C4-2B (cell line): ENCODE data around the gene CYFIP1.

Experiments
- H3K27ac ChIP-seq: fragments of 450-650 bp; 2 replicates; pipeline ENCODE4 v1.5.1; 2017
- ZFX ChIP-seq: fragments of 450-650 bp; IDR thresholded peaks from 2 replicates; pipeline ENCODE4 v1.6.1; 2017
- TF ChIP-seq, protein P1 (sequence below): fragments of 450-650 bp; conservative IDR thresholded peaks from 2 replicates; pipeline ENCODE4 v1.5.1; 2017; ENCODE audit warnings: mild to moderate bottlenecking

The CYFIP1 gene

DNA sequence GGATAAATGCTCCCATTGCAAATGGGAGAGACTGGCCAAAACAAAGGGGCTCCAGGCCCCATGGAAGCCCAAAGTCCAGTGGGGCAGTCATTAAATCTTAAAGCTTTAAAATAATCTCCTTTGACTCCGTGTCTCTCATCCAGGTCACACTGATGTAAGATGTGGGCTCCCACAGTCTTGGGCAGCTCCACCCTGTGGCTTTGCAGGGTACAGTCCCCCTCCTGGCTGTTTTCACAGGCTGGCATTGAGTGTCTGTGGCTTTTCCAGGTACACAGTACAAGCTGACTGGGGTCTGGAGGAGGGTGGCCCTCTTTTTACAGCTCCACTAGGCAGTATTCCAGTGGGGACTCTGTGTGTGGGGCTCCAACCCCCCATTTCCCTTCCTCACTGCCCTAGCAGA lies 95.8 kb downstream of the CYFIP1 start:
- TF ChIP-seq, protein P1, sequence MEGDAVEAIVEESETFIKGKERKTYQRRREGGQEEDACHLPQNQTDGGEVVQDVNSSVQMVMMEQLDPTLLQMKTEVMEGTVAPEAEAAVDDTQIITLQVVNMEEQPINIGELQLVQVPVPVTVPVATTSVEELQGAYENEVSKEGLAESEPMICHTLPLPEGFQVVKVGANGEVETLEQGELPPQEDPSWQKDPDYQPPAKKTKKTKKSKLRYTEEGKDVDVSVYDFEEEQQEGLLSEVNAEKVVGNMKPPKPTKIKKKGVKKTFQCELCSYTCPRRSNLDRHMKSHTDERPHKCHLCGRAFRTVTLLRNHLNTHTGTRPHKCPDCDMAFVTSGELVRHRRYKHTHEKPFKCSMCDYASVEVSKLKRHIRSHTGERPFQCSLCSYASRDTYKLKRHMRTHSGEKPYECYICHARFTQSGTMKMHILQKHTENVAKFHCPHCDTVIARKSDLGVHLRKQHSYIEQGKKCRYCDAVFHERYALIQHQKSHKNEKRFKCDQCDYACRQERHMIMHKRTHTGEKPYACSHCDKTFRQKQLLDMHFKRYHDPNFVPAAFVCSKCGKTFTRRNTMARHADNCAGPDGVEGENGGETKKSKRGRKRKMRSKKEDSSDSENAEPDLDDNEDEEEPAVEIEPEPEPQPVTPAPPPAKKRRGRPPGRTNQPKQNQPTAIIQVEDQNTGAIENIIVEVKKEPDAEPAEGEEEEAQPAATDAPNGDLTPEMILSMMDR = no peak; the same call in 1 of the 2 replicates
- TF ChIP-seq ZFX = no peak
- H3K27ac ChIP-seq = no peak overlapping the region

DNA sequence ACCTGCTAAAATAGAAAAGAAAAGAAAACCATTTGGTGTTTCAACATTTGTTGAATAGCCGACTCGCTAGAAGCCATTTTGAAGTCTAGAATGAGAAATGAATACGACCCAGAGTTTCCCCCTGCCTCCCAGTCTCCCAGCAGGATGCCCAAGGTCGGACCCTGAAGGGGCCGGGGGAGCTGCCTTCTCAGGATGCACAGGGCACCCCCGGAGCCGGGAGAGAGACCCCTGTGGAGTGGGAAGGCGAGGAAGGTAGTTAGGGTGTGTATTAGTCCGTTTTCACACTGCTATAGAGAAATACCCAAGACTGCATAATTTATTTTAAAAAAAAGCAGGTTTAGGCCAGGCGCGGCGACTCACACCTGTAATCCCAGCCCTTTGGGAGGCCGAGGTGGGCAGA lies 97.0 kb downstream of the CYFIP1 start:
- no peak overlapping the region for H3K27ac ChIP-seq
- TF ChIP-seq, protein P1 = no peak
- TF ChIP-seq ZFX = no peak

DNA sequence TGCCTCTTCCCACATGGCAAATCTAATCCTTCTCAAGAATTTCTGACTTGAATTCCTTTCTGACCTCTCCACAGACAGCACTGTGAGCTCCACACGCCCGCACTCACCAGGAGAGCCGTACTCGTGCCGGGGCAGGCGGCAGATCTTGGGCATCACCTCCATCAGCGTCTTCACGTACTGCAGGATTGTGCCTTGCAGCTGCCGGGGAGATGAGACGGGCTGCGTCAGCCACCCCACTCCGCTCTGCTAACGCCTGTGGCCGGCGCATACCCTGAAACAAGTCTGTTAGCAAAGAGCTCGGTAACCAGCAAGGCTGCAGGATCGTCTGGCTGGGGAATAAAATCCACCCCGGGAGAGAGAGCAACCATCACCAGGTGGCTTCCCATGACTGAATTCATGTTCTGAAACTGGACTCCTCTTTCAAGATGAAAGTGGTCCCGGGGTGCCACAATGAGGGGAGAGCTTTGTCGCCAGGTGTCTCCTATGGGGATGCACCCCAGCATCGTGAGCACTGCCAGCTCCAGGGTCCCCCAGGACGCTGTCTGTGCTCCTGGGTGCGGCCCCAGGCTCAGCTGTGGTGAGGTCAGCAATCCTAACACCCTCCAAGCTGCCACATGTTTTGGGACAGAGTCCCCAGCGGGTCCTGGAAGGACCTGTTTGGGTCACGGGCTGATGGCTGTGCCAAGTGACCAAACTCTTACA lies 98.3 kb downstream of the CYFIP1 start:
- TF ChIP-seq ZFX = no peak
- TF ChIP-seq, protein P1 = no peak
- H3K27ac ChIP-seq = no peak overlapping the region

DNA sequence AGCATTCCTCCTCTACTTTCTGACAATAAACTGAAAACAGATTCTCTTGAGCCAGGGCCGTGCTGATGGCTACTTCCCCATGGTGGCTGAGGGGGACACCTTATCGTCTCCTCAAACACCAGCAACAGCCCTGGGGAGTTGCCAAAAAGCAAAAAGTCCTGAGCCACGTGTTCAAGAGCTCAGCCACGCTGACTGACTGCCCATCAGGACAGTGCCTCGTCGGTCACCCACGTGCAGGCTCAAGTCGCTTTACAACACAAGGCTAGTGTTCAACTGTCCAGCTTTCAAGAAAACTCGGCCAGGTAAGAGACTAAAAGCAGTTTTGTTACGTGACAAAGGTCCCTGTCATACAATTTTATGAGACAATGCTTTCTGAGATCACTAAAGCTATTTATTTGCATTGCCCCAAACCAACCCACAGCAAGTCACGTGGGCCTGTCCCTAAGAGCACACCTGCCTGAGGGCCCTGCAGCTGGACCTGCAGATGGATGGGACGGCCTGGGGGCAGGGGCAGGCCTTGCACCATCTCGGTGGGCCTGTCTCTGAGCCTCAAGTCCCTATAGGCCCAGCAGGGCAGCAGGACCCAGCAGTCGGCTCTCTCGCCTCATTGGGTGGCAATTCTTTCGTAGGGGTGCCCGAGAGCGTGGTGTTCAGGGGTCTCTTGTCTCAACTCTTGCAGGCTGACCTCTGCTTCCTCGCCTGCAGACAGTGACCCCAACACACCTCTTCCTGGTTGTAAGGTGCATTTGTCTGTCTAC lies 99.0 kb downstream of the CYFIP1 start:
- H3K27ac ChIP-seq = no peak overlapping the region
- TF ChIP-seq, protein P1 = no peak
- TF ChIP-seq ZFX = no peak

DNA sequence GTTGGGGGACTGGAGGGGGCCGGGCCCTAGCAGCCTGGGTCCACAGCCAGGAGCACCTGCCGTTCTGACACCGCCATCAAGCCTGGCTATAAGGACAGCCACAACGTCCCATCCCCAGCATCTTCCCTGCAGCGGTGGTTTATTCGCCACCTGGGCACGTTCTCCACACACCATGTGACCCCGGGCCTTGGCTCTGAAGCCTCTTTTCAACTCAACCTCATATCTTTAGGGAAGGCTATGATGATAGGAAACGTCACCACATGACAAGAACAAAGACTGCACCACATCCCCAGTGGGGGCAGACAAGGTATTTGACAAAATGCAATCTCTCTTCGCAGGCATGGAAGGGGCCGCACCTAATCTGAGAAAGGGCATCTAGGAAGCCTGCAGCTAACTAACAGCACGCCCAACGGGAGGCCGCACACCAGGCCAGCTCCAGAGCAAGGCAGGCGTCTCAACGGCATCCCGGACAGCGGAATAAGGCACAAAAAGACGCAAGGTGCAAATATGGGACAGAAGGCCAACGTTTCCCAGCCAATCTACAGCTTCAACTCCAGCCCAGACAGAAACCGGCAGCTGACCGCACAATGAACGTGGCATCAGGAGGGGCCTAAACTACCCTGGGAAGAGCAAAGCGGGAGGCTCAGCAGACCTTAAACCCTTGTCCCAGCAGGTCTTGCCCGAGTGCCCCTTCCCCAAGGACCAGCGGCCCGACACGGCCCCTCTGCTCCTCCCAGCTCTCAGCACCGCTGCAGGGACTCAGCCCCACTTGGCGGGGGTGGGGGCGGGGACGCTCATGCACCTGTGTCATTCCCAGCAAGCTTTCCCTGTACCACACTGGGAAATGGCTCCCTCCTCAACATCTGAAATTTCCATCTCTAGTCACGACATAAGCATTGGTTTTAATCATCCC lies 99.8 kb downstream of the CYFIP1 start:
- H3K27ac ChIP-seq = no peak overlapping the region
- TF ChIP-seq, protein P1 = no peak
- no peak for TF ChIP-seq ZFX

DNA sequence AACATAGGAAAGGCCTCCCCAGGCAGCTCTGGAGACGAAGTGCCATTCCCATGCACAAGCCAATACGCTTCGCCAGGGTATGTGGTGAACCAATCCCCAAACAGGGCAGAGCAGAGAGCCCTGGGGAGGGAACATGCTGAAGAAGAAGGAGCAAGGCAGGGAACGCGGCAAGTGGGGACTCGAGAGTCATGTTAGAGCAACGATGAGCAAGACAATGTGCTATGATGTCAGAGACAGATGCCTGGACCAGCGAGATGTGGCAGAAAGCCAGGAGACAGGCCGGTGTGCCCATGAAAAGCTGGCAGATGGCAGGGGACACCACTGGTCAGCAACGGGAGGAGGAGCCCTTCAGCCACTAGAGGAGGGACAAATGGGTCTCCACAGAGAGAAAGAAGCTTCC lies 102.1 kb downstream of the CYFIP1 start:
- TF ChIP-seq, protein P1 = no peak
- no peak for TF ChIP-seq ZFX
- no peak overlapping the region for H3K27ac ChIP-seq
